Testis (tissue), 2 donors: Measurements from ENCODE around the gene EBI3.

Experiments
- POLR2A ChIP-seq: fragments of 450-650 bp; IDR thresholded peaks from one replicate; pipeline ENCODE4 v1.6.1; 2017; ENCODE audit warnings: antibody characterized with exemption, mild to moderate bottlenecking, moderate library complexity
- TF ChIP-seq, protein P1 (sequence below), 3 experiments: fragments of 450-650 bp in 2 of 3; fragments of 200-600 bp in 1 of 3; sonication (generic) in 1 of 3; IDR thresholded peaks; one replicate each; pipeline ENCODE4 v1.5.1; 2016 to 2019; ENCODE audit warnings: antibody characterized with exemption in 3 of 3, mild to moderate bottlenecking in 2 of 3, moderate library complexity in 1 of 3

DNA sequence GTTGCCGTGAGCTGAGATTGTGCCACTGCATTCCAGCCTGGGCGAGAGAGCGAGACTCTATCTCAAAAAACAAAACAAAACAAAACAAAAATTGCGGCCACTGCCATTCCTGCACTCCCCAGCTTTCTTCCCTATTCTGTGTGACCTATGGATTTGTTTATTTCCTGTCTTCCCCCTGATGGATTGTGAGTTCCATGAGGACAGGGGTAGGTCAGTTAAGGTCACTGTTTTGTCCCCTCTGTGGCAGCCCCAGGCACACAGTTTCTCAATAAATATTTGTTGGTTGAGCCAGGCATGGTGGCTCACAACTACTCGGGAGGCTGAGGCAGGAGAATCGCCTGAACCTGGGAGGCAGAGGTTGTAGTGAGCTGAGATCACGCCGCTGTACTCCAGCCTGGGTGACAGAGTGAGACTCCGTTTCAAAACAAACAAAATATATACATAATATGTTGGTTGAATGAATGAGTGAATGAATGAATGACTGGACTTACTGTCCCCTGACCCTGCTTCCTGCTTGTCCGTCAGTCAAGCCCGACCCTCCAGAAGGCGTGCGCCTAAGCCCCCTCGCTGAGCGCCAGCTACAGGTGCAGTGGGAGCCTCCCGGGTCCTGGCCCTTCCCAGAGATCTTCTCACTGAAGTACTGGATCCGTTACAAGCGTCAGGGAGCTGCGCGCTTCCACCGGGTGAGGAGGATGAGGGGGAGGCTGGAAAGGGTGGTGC, 5.0 kb downstream of the EBI3 start:
- TF ChIP-seq, protein P1, sequence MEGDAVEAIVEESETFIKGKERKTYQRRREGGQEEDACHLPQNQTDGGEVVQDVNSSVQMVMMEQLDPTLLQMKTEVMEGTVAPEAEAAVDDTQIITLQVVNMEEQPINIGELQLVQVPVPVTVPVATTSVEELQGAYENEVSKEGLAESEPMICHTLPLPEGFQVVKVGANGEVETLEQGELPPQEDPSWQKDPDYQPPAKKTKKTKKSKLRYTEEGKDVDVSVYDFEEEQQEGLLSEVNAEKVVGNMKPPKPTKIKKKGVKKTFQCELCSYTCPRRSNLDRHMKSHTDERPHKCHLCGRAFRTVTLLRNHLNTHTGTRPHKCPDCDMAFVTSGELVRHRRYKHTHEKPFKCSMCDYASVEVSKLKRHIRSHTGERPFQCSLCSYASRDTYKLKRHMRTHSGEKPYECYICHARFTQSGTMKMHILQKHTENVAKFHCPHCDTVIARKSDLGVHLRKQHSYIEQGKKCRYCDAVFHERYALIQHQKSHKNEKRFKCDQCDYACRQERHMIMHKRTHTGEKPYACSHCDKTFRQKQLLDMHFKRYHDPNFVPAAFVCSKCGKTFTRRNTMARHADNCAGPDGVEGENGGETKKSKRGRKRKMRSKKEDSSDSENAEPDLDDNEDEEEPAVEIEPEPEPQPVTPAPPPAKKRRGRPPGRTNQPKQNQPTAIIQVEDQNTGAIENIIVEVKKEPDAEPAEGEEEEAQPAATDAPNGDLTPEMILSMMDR (IDR thresholded peaks at IDR 0.05): no peak
- no peak for TF ChIP-seq POLR2A
